ENCODE data around the gene DOCK1. TPM values are rescaled to one million over a fixed set of nuclear protein-coding genes. Genes with fewer than 3 reads are reported as not detected.

The DOCK1 gene
- polyA plus RNA-seq, 1 donor from 2014 or later: 2.7 TPM

DNA sequence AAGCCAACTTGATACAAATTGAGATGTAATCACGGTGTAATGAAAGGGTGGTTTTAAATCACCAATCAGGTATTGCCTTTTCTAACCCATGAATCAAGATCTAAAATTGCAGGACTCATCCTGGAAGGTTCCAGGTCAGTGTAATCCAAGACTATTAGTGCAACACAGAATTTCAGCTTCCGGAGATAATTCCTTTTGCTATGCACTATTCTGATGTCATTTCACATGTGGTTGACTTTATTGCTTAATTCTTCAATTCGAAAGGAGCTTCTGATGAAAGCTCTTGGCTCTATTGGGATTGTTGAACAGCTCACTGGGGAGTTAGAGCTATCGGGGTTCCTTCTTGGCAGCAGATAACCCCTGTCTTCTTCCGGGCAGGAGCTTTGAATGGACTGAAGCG, 438.6 kb downstream of the DOCK1 start:
- Histone ChIP-seq H3K36me3 (ENCODE audit: insufficient read depth, low read length) (no peaks in the 10 kb centered on the region), H3K4me3 (ENCODE audit: low read length) (no peak overlapping the region), H3F3A (ENCODE audit: insufficient read depth, low read length, poor library complexity, severe bottlenecking) (no peaks in the 10 kb centered on the region), H3K27ac (ENCODE audit: low read length) (no peak overlapping the region), H2AFZ (ENCODE audit: low read depth, low read length) (no peak overlapping the region), H3K9me2 (ENCODE audit: insufficient read depth, low read length) (no peaks in the 10 kb centered on the region), H3K79me2 (replicated peaks; ENCODE audit: insufficient read depth, low read length) (no peaks in the 10 kb centered on the region), H3K9ac (ENCODE audit: low read length) (no peak overlapping the region), H3K9me3 (ENCODE audit: low read length) (no peaks in the 10 kb centered on the region), H3K27me3 (ENCODE audit: insufficient read depth, low read depth, low read length) (no peaks in the 10 kb centered on the region), H4K20me1 (ENCODE audit: insufficient read depth) (no peaks in the 10 kb centered on the region), H3K4me2 (ENCODE audit: low read length) (no peak overlapping the region)
- no peak for TF ChIP-seq SMC3 (conservative IDR thresholded peaks at IDR 0.05; ENCODE audit: poor library complexity)
- TF ChIP-seq TAF1 (IDR thresholded peaks at IDR 0.05; ENCODE audit: low read depth): no peak
- no peak for TF ChIP-seq POLR2AphosphoS5 (IDR thresholded peaks at IDR 0.05)
- no peak for TF ChIP-seq RAD21 (conservative IDR thresholded peaks at IDR 0.05)
- TF ChIP-seq, protein P1, sequence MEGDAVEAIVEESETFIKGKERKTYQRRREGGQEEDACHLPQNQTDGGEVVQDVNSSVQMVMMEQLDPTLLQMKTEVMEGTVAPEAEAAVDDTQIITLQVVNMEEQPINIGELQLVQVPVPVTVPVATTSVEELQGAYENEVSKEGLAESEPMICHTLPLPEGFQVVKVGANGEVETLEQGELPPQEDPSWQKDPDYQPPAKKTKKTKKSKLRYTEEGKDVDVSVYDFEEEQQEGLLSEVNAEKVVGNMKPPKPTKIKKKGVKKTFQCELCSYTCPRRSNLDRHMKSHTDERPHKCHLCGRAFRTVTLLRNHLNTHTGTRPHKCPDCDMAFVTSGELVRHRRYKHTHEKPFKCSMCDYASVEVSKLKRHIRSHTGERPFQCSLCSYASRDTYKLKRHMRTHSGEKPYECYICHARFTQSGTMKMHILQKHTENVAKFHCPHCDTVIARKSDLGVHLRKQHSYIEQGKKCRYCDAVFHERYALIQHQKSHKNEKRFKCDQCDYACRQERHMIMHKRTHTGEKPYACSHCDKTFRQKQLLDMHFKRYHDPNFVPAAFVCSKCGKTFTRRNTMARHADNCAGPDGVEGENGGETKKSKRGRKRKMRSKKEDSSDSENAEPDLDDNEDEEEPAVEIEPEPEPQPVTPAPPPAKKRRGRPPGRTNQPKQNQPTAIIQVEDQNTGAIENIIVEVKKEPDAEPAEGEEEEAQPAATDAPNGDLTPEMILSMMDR (IDR thresholded peaks at IDR 0.05; ENCODE audit: poor library complexity, severe bottlenecking): no peak
- TF ChIP-seq EP300 (conservative IDR thresholded peaks at IDR 0.05; ENCODE audit: poor library complexity, severe bottlenecking): no peak
- TF ChIP-seq MXI1 (conservative IDR thresholded peaks at IDR 0.05; ENCODE audit: poor library complexity, severe bottlenecking): no peak
- TF ChIP-seq EZH2 (IDR thresholded peaks at IDR 0.05; ENCODE audit: borderline replicate concordance, insufficient read depth, low read length, poor library complexity, severe bottlenecking): no peak

DNA sequence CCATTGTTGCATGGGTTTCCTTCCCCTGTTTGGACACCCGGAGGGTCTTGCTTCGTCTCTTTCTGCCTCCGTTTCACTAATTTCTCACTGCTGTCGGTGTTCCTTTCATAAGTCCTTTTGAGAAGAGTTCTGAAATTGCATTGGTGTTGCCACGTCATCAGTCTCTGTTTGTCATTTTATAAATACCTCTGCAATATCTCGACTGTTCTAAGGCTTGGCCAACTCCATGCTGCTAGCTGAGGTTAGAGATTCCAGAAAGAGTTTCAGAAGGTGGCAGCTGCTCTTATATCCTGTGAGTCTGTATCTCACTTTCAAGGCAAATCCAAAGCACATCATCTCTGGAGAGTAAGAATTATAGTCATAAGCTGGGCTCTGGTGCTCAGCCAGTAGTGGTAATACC, 439.1 kb downstream of the DOCK1 start:
- H3K9ac ChIP-seq (ENCODE audit: low read length): no peak overlapping the region
- TF ChIP-seq POLR2AphosphoS5 (IDR thresholded peaks at IDR 0.05): no peak
- no peak for TF ChIP-seq TAF1 (IDR thresholded peaks at IDR 0.05; ENCODE audit: low read depth)
- TF ChIP-seq SMC3 (conservative IDR thresholded peaks at IDR 0.05; ENCODE audit: poor library complexity): no peak
- TF ChIP-seq EZH2 (IDR thresholded peaks at IDR 0.05; ENCODE audit: borderline replicate concordance, insufficient read depth, low read length, poor library complexity, severe bottlenecking): no peak
- TF ChIP-seq RAD21 (conservative IDR thresholded peaks at IDR 0.05): no peak
- TF ChIP-seq, protein P1 (IDR thresholded peaks at IDR 0.05; ENCODE audit: poor library complexity, severe bottlenecking): no peak
- TF ChIP-seq, protein P2, sequence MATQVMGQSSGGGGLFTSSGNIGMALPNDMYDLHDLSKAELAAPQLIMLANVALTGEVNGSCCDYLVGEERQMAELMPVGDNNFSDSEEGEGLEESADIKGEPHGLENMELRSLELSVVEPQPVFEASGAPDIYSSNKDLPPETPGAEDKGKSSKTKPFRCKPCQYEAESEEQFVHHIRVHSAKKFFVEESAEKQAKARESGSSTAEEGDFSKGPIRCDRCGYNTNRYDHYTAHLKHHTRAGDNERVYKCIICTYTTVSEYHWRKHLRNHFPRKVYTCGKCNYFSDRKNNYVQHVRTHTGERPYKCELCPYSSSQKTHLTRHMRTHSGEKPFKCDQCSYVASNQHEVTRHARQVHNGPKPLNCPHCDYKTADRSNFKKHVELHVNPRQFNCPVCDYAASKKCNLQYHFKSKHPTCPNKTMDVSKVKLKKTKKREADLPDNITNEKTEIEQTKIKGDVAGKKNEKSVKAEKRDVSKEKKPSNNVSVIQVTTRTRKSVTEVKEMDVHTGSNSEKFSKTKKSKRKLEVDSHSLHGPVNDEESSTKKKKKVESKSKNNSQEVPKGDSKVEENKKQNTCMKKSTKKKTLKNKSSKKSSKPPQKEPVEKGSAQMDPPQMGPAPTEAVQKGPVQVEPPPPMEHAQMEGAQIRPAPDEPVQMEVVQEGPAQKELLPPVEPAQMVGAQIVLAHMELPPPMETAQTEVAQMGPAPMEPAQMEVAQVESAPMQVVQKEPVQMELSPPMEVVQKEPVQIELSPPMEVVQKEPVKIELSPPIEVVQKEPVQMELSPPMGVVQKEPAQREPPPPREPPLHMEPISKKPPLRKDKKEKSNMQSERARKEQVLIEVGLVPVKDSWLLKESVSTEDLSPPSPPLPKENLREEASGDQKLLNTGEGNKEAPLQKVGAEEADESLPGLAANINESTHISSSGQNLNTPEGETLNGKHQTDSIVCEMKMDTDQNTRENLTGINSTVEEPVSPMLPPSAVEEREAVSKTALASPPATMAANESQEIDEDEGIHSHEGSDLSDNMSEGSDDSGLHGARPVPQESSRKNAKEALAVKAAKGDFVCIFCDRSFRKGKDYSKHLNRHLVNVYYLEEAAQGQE (IDR thresholded peaks at IDR 0.05; ENCODE audit: borderline replicate concordance): no peak
- TF ChIP-seq MXI1 (conservative IDR thresholded peaks at IDR 0.05; ENCODE audit: poor library complexity, severe bottlenecking): no peak
- no peak for TF ChIP-seq EP300 (conservative IDR thresholded peaks at IDR 0.05; ENCODE audit: poor library complexity, severe bottlenecking)
- no peaks in the 10 kb centered on the region for H3K9me2 ChIP-seq (ENCODE audit: insufficient read depth, low read length)
- no peaks in the 10 kb centered on the region for H3K79me2 ChIP-seq (replicated peaks; ENCODE audit: insufficient read depth, low read length)
- H3K4me2 ChIP-seq (ENCODE audit: low read length): no peak overlapping the region
- no peaks in the 10 kb centered on the region for H3F3A ChIP-seq (ENCODE audit: insufficient read depth, low read length, poor library complexity, severe bottlenecking)
- H3K9me3 ChIP-seq (ENCODE audit: low read length): no peaks in the 10 kb centered on the region
- H3K27ac ChIP-seq (ENCODE audit: low read length): no peak overlapping the region
- H3K27me3 ChIP-seq (ENCODE audit: insufficient read depth, low read depth, low read length): no peaks in the 10 kb centered on the region
- H4K20me1 ChIP-seq (ENCODE audit: insufficient read depth): no peaks in the 10 kb centered on the region
- H2AFZ ChIP-seq (ENCODE audit: low read depth, low read length): no peak overlapping the region
- H3K4me3 ChIP-seq (ENCODE audit: low read length): no peak overlapping the region
- no peaks in the 10 kb centered on the region for H3K36me3 ChIP-seq (ENCODE audit: insufficient read depth, low read length)

Data from neural cell (in vitro differentiated cells).